Astrocyte of the spinal cord (primary cell): ENCODE measurements around the gene CEP126.
"Not testable (repeated sequence)": the region's sequence is repeated elsewhere in the genome, so short reads cannot be mapped to it uniquely, and the experiment has no call there.

ENCODE experiments used
- DNase-seq: peaks from one replicate; pipeline ENCODE4 v3.0.0; 2011; ENCODE audit warnings: low read depth, low spot score
- H3K4me3 ChIP-seq: 2 replicates; pipeline ENCODE4 v1.5.1; 2011; ENCODE audit warnings: low read depth, mild to moderate bottlenecking, low read length, moderate library complexity
- CTCF ChIP-seq: IDR thresholded peaks from 2 replicates; pipeline ENCODE4 v1.5.1; 2012; ENCODE audit warnings: low read depth, mild to moderate bottlenecking, low read length, inconsistent platforms
- in situ Hi-C: cut with HindIII; loops from 2 replicates; pipeline ENCODE4 v1.10.0; 2017; ENCODE audit warnings: low sequenced_read_pairs

CEP126 gene

GRCh38 chr11:101975734-101976133 lies 60.9 kb downstream of the CEP126 start:
- in situ Hi-C loops: no loop called here
- TF ChIP-seq CTCF: no peak
- DNase-seq: no peak
- H3K4me3 ChIP-seq: no peak overlapping the region

- in situ Hi-C loops: no loop called here
- DNase-seq: no peak
- no peak for TF ChIP-seq CTCF
- no peak overlapping the region for H3K4me3 ChIP-seq
These were observed 72.6 kb downstream of the CEP126 start for GRCh38 chr11:101987370-101987769.

- no peak for TF ChIP-seq CTCF
- no peak overlapping the region for H3K4me3 ChIP-seq
- in situ Hi-C loops: no loop called here
- DNase-seq: no peak
These were observed 78.4 kb downstream of the CEP126 start for GRCh38 chr11:101993172-101993571.

- in situ Hi-C loops, DNase-seq, H3K4me3 ChIP-seq: not testable (repeated sequence)
These were observed 79.3 kb downstream of the CEP126 start for GRCh38 chr11:101994052-101994469.

- in situ Hi-C loops: no loop called here
- no peak for DNase-seq
- no peak for TF ChIP-seq CTCF
- H3K4me3 ChIP-seq: no peak overlapping the region
These were observed 81.3 kb downstream of the CEP126 start for GRCh38 chr11:101996111-101996510.

GRCh38 chr11:102001657-102002338 lies 87.0 kb downstream of the CEP126 start:
- no peak for DNase-seq
- no peak overlapping the region for H3K4me3 ChIP-seq
- in situ Hi-C loops: no loop called here
- TF ChIP-seq CTCF: no peak

GRCh38 chr11:102004220-102004619 lies 89.4 kb downstream of the CEP126 start:
- H3K4me3 ChIP-seq: no peak overlapping the region
- in situ Hi-C loops: no loop called here
- no peak for TF ChIP-seq CTCF
- no peak for DNase-seq
